Liver (tissue), 9 donors: ENCODE results near the gene FOXO1. TPM values are rescaled to one million over a fixed set of nuclear protein-coding genes. Genes with fewer than 3 reads are reported as not detected.

Source experiments
- DNase-seq: peaks from one replicate; pipeline ENCODE4 v3.0.0-alpha.2; 2017; ENCODE audit warnings: low spot score
- H3K27ac ChIP-seq, 2 donors: one replicate each; pipeline ENCODE4 v1.7.0; 2013; ENCODE audit warnings: inconsistent platforms in 2 of 2, low read length in 2 of 2, control low read depth in 1 of 2, low read depth in 1 of 2, mild to moderate bottlenecking in 1 of 2
- H3K27me3 ChIP-seq, 4 donors: one replicate each; pipeline versions ENCODE4 v1.6.1 to v1.7.0; 2013; ENCODE audit warnings: low read length in 3 of 4, inconsistent platforms in 1 of 4, mild to moderate bottlenecking in 1 of 4, moderate library complexity in 1 of 4; ENCODE audit not compliant: control insufficient read depth in 4 of 4, insufficient read depth in 4 of 4
- H3K36me3 ChIP-seq, 4 donors: one replicate each; pipeline versions ENCODE4 v1.6.1 to v1.7.0; 2013; ENCODE audit warnings: low read length in 3 of 4, mild to moderate bottlenecking in 3 of 4, low read depth in 1 of 4, moderate library complexity in 1 of 4; ENCODE audit not compliant: control insufficient read depth in 4 of 4, insufficient read depth in 3 of 4
- H3K4me1 ChIP-seq, 4 donors: one replicate each; pipeline versions ENCODE4 v1.6.1 to v1.7.0; 2013; ENCODE audit warnings: low read length in 3 of 4, mild to moderate bottlenecking in 3 of 4, moderate library complexity in 1 of 4; ENCODE audit not compliant: control insufficient read depth in 4 of 4, insufficient read depth in 4 of 4
- H3K4me3 ChIP-seq, 3 donors: one replicate each; pipeline versions ENCODE4 v1.6.1 to v1.7.0; 2013; ENCODE audit warnings: low read length in 3 of 3, control low read depth in 1 of 3, low read depth in 1 of 3, mild to moderate bottlenecking in 1 of 3
- H3K9ac ChIP-seq, 2 donors: one replicate each; pipeline ENCODE4 v1.7.0; 2013; ENCODE audit warnings: low read length in 2 of 2, mild to moderate bottlenecking in 2 of 2, moderate library complexity in 2 of 2, control low read depth in 1 of 2, low read depth in 1 of 2
- H3K9me3 ChIP-seq, 4 donors: one replicate each; pipeline versions ENCODE4 v1.6.1 to v1.7.0; 2013; ENCODE audit warnings: low read length in 3 of 4; ENCODE audit not compliant: control insufficient read depth in 4 of 4
- CTCF ChIP-seq: fragments of 150-350 bp; IDR thresholded peaks from 2 replicates; pipeline ENCODE4 v1.5.1; 2017; ENCODE audit warnings: improper control_type of control experiment, low read depth, low read length; ENCODE audit not compliant: missing input control
- EGR1 ChIP-seq, 2 donors: IDR thresholded peaks; 2 replicates each; pipeline ENCODE4 v1.6.1; 2016 to 2018; ENCODE audit warnings: antibody characterized with exemption in 2 of 2, low read depth in 2 of 2
- GABPA ChIP-seq, 2 donors: IDR thresholded peaks in 1 of 2; conservative IDR thresholded peaks in 1 of 2; 2 replicates each; pipeline ENCODE4 v1.6.1; 2016; ENCODE audit warnings: antibody characterized with exemption in 2 of 2, mild to moderate bottlenecking in 1 of 2, moderate library complexity in 1 of 2
- HNF4G ChIP-seq: IDR thresholded peaks from 2 replicates; pipeline ENCODE4 v1.6.1; 2016; ENCODE audit warnings: antibody characterized with exemption
- JUND ChIP-seq, 2 donors: IDR thresholded peaks; 2 replicates each; pipeline ENCODE4 v1.6.1; 2016; ENCODE audit warnings: antibody characterized with exemption in 2 of 2
- NR2F2 ChIP-seq: IDR thresholded peaks from 2 replicates; pipeline ENCODE4 v1.6.1; 2016; ENCODE audit warnings: antibody characterized with exemption
- RAD21 ChIP-seq, 2 donors: IDR thresholded peaks; 2 replicates each; pipeline ENCODE4 v1.6.1; 2016; ENCODE audit warnings: antibody characterized with exemption in 2 of 2, mild to moderate bottlenecking in 2 of 2
- RXRA ChIP-seq, 2 donors: IDR thresholded peaks; 2 replicates each; pipeline ENCODE4 v1.6.1; 2017 to 2018; ENCODE audit warnings: antibody characterized with exemption in 2 of 2, mild to moderate bottlenecking in 1 of 2
- SP1 ChIP-seq: IDR thresholded peaks from 2 replicates; pipeline ENCODE4 v1.6.1; 2018; ENCODE audit warnings: antibody characterized with exemption, mild to moderate bottlenecking
- TAF1 ChIP-seq: conservative IDR thresholded peaks from 2 replicates; pipeline ENCODE4 v1.6.1; 2016; ENCODE audit warnings: antibody characterized with exemption, mild to moderate bottlenecking
- WGBS: extraction: QIAGEN DNeasy Blood & Tissue Kit; methylation state at CpG from one replicate; pipeline ENCODE4 v1.1.7; 2013; 5-methylcytosine and 5-hydroxymethylcytosine counted together
- polyA plus RNA-seq, 2 donors: library from polyadenylated mRNA; stranded (reverse) in 1 of 2; unstranded in 1 of 2; fragments of 200-250 nt in 1 of 2; fragments of >200 nt in 1 of 2; fragmentation: Nextera tagmentation in 1 of 2; extraction: Ambion mirVana in 1 of 2; gene quantifications; one replicate each; pipeline versions ENCODE4 v1.2.1 to v1.2.3, GENCODE V29; 2013 to 2015
- total RNA-seq, 2 donors: library from RNA; depleted of rRNA; stranded (reverse); fragments of >200 nt; gene quantifications; one replicate each; pipeline ENCODE4 v1.2.3, GENCODE V29; 2014
- TF ChIP-seq, protein P1 (sequence below): IDR thresholded peaks from 2 replicates; pipeline ENCODE4 v1.6.1; 2016; ENCODE audit warnings: antibody characterized with exemption
- TF ChIP-seq, protein P2 (sequence below): IDR thresholded peaks from 2 replicates; pipeline ENCODE4 v1.6.1; 2016; ENCODE audit warnings: antibody characterized with exemption, mild to moderate bottlenecking
- donor health status: healthy.
- donor health status: healthy.
- donor health status: healthy.
- donor health status: healthy.
- donor health status: healthy.

The FOXO1 gene
- total and polyA plus RNA-seq, 4 donors, result 5.4 to 23.6 (median 8.6) TPM

DNA sequence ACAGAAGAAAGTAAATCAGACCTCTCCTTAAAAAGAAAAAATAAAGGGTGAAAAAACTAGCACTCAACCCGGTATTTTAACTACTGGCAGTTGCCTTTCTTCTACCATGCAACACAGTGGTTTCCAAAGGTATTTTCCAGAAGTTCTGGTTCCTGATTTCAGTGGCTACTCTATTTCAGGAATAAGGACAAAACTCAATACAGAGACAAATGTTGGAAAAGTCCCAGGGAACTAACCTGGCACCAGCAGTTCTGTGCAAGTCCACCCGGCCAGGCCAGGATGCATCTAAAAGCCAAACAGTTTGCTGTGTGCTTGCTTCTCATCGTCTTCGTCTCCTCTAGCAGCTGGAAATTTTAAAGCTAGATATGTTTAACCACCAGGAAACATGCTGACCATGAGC is 52.5 kb downstream of the FOXO1 start (continued):
- TF ChIP-seq CTCF (no peak), GABPA (IDR thresholded peaks at IDR 0.05 in 1 of 2, conservative IDR thresholded peaks at IDR 0.05 in 1 of 2) (no peak), EGR1 (IDR thresholded peaks at IDR 0.05; ENCODE audit: low read depth in 2 of 2) (no peak)
- TF ChIP-seq, protein P1, sequence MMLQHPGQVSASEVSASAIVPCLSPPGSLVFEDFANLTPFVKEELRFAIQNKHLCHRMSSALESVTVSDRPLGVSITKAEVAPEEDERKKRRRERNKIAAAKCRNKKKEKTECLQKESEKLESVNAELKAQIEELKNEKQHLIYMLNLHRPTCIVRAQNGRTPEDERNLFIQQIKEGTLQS, result no peak

- Histone ChIP-seq H3K9me3 (peaks cover 0 to 1% (median 0%) of the 10 kb centered on the region in 4 donors), H3K9ac (no peak overlapping the region), H3K27me3 (no peaks in the 10 kb centered on the region), H3K36me3 (no peaks in the 10 kb centered on the region), H3K4me3 (no peak overlapping the region), H3K27ac (peak overlapping the region in 1 of 2 donors; percentile 35), H3K4me1 (peaks cover 8 to 37% (median 13%) of the 10 kb centered on the region in 4 donors)
- TF ChIP-seq TAF1, result no peak
- TF ChIP-seq RXRA (IDR thresholded peaks at IDR 0.05), result no peak
- peak in 1 of 2 donors; percentile 15 for TF ChIP-seq RAD21 (IDR thresholded peaks at IDR 0.05)
- TF ChIP-seq EGR1 (IDR thresholded peaks at IDR 0.05; ENCODE audit: low read depth in 2 of 2), result no peak
- no peak for DNase-seq
- WGBS, result 55% methylated on average over 7 of the region's 7 CpGs
Observed at GRCh38 chr13:40613192-40613818, 53.1 kb downstream of the FOXO1 start.

DNA sequence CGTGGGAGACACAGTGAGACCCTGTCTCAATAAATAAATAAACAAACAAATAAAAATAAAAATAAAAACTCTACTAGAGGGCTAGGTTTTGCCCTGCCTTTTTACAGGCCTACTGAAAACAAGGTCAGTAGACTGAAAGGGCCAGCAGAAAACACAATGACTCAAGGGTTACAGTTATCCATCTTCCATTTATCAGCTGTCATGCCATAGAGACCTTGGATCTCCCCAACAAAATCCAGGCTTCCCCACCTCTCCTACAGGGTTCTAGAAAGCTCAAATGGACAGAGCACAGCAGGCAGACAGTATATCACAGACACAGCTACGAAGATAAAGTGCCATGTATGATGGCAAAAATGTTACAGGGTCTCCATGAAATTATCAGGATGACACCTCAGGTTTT is 54.4 kb downstream of the FOXO1 start:
- no peak for DNase-seq
- Histone ChIP-seq H3K27ac (no peak overlapping the region), H3K9me3 (peaks cover 0 to 1% (median 0%) of the 10 kb centered on the region in 4 donors), H3K4me1 (peaks cover 8 to 26% (median 13%) of the 10 kb centered on the region in 4 donors), H3K9ac (no peak overlapping the region), H3K36me3 (no peaks in the 10 kb centered on the region), H3K4me3 (no peak overlapping the region), H3K27me3 (no peaks in the 10 kb centered on the region)
- 74% methylated on average over 2 of the region's 2 CpGs for WGBS
- TF ChIP-seq RXRA (IDR thresholded peaks at IDR 0.05), result no peak
- TF ChIP-seq SP1, result no peak
- TF ChIP-seq GABPA (IDR thresholded peaks at IDR 0.05 in 1 of 2, conservative IDR thresholded peaks at IDR 0.05 in 1 of 2), result no peak
- TF ChIP-seq JUND (IDR thresholded peaks at IDR 0.05), result no peak
- no peak for TF ChIP-seq CTCF
- no peak for TF ChIP-seq NR2F2

GRCh38 chr13:40611635-40612034 is 54.8 kb downstream of the FOXO1 start:
- Histone ChIP-seq H3K27ac (no peak overlapping the region), H3K4me1 (peaks cover 8 to 24% (median 13%) of the 10 kb centered on the region in 4 donors)

More at GRCh38 chr13:40611635-40612034, 54.8 kb downstream of the FOXO1 start:
- no peak for DNase-seq
- Histone ChIP-seq H3K36me3 (no peaks in the 10 kb centered on the region), H3K9me3 (peaks cover 0 to 1% (median 0%) of the 10 kb centered on the region in 4 donors), H3K4me3 (no peak overlapping the region), H3K9ac (no peak overlapping the region), H3K27me3 (no peaks in the 10 kb centered on the region)
- no peak for TF ChIP-seq GABPA (IDR thresholded peaks at IDR 0.05 in 1 of 2, conservative IDR thresholded peaks at IDR 0.05 in 1 of 2)
- TF ChIP-seq RXRA (IDR thresholded peaks at IDR 0.05), result no peak
- TF ChIP-seq HNF4G, result no peak
- TF ChIP-seq, protein P2, sequence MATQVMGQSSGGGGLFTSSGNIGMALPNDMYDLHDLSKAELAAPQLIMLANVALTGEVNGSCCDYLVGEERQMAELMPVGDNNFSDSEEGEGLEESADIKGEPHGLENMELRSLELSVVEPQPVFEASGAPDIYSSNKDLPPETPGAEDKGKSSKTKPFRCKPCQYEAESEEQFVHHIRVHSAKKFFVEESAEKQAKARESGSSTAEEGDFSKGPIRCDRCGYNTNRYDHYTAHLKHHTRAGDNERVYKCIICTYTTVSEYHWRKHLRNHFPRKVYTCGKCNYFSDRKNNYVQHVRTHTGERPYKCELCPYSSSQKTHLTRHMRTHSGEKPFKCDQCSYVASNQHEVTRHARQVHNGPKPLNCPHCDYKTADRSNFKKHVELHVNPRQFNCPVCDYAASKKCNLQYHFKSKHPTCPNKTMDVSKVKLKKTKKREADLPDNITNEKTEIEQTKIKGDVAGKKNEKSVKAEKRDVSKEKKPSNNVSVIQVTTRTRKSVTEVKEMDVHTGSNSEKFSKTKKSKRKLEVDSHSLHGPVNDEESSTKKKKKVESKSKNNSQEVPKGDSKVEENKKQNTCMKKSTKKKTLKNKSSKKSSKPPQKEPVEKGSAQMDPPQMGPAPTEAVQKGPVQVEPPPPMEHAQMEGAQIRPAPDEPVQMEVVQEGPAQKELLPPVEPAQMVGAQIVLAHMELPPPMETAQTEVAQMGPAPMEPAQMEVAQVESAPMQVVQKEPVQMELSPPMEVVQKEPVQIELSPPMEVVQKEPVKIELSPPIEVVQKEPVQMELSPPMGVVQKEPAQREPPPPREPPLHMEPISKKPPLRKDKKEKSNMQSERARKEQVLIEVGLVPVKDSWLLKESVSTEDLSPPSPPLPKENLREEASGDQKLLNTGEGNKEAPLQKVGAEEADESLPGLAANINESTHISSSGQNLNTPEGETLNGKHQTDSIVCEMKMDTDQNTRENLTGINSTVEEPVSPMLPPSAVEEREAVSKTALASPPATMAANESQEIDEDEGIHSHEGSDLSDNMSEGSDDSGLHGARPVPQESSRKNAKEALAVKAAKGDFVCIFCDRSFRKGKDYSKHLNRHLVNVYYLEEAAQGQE, result no peak
- WGBS, result 96% methylated on average over 7 of the region's 7 CpGs
